ENCODE results near the gene CADPS2. TPM values are rescaled to one million over a fixed set of nuclear protein-coding genes. Genes with fewer than 3 reads are reported as not detected.

CADPS2 gene
- total RNA-seq, 1 donor from 2014 or later: 3.1 TPM

DNA sequence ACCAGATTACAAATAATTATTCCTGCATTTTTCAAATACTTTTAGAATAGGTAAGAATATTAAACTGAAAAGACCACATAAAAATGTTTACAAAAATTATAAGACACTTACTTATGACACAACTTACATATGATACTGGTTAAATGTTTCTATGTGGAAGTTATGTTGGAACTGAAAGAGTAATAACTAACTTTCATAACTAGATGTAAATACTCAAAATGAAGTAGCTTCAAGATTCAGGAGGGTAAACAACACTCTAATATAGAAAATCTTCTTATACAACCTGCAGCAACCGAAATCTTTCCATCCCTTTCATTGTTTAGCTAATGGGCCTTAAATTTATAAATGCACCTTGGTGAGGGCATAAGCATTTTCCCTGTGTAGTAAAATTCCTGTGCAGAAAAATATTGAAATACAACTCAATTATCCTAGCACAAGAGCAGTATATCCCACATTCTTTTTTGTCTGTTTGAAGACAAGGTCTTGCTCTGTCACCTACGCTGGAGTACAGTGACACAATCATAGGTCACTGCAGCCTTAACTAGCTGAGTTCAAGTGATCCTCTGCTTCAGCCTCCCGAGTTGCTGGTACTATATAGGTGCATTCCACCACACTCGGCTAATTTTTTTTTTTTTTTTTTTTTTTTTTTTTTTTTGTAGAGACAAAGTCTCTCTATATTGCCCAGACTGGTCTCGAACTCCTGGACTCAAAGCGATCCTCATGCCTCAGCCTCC is 168.7 kb downstream of the CADPS2 start:
- H3K27me3 Mint-ChIP-seq (ENCODE audit: low read depth): no peaks in the 10 kb centered on the region
- H3K4me3 Mint-ChIP-seq: no peak overlapping the region
- DNase-seq (ENCODE audit: low read depth, low spot score): no peak
- H3K9me3 Mint-ChIP-seq: no peaks in the 10 kb centered on the region
- H3K36me3 Mint-ChIP-seq (ENCODE audit: low read depth): no peaks in the 10 kb centered on the region
- TF ChIP-seq, protein P1, sequence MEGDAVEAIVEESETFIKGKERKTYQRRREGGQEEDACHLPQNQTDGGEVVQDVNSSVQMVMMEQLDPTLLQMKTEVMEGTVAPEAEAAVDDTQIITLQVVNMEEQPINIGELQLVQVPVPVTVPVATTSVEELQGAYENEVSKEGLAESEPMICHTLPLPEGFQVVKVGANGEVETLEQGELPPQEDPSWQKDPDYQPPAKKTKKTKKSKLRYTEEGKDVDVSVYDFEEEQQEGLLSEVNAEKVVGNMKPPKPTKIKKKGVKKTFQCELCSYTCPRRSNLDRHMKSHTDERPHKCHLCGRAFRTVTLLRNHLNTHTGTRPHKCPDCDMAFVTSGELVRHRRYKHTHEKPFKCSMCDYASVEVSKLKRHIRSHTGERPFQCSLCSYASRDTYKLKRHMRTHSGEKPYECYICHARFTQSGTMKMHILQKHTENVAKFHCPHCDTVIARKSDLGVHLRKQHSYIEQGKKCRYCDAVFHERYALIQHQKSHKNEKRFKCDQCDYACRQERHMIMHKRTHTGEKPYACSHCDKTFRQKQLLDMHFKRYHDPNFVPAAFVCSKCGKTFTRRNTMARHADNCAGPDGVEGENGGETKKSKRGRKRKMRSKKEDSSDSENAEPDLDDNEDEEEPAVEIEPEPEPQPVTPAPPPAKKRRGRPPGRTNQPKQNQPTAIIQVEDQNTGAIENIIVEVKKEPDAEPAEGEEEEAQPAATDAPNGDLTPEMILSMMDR (conservative IDR thresholded peaks at IDR 0.05): no peak
- no peak overlapping the region for H3K27ac Mint-ChIP-seq (ENCODE audit: unreplicated experiment)
- H3K4me1 Mint-ChIP-seq: no peaks in the 10 kb centered on the region

DNA sequence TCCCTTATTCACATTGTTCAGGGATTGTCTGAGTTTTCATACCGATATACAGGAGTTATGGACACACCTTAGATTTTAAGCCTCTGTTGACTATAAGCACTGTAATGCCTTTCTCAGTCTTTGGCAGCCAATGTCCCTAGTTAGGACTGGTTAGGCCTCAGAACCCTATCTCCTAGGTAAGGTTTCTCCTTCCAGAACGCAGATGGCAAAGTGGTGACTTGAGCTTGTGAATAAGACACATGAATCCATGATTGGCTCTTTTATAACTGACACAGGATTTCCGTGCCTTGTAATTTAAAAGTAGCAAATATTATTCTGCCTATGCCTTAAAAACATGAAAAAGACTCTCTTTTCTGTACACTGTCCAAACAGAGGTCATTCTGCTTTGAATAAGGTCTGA is 171.1 kb downstream of the CADPS2 start:
- no peaks in the 10 kb centered on the region for H3K27me3 Mint-ChIP-seq (ENCODE audit: low read depth)
- TF ChIP-seq, protein P1 (conservative IDR thresholded peaks at IDR 0.05): no peak

DNA sequence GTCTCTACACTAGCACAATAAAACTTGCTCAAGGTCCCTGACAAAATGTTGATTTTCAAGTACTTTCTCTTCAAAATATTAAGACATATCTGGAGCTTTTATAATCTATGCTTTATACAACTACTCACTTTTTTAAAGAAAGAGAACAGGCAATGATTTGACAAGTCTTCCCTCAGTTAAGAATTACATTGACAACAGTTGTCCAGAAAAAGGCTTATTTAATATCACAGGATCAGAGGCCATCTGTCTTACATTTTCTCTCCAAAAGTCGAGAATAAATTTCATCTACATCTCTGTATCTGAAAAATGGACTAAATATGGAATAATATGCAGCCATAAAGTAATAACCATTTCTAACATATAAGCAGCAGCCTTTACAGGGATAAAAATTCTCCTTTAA is 175.3 kb downstream of the CADPS2 start:
- no peak overlapping the region for H3K4me3 Mint-ChIP-seq
- no peaks in the 10 kb centered on the region for H3K36me3 Mint-ChIP-seq (ENCODE audit: low read depth)
- no peak overlapping the region for H3K27ac Mint-ChIP-seq (ENCODE audit: unreplicated experiment)
- DNase-seq (ENCODE audit: low read depth, low spot score): no peak
- TF ChIP-seq, protein P1 (conservative IDR thresholded peaks at IDR 0.05): no peak
- no peaks in the 10 kb centered on the region for H3K9me3 Mint-ChIP-seq
- H3K27me3 Mint-ChIP-seq (ENCODE audit: low read depth): no peaks in the 10 kb centered on the region
- H3K4me1 Mint-ChIP-seq: no peaks in the 10 kb centered on the region

More for the DNA sequence above, 171.1 kb downstream of the CADPS2 start:
- Mint-ChIP-seq H3K4me3 (no peak overlapping the region), H3K27ac (ENCODE audit: unreplicated experiment) (no peak overlapping the region), H3K36me3 (ENCODE audit: low read depth) (no peaks in the 10 kb centered on the region), H3K9me3 (no peaks in the 10 kb centered on the region), H3K4me1 (no peaks in the 10 kb centered on the region)
- no peak for DNase-seq (ENCODE audit: low read depth, low spot score)

DNA sequence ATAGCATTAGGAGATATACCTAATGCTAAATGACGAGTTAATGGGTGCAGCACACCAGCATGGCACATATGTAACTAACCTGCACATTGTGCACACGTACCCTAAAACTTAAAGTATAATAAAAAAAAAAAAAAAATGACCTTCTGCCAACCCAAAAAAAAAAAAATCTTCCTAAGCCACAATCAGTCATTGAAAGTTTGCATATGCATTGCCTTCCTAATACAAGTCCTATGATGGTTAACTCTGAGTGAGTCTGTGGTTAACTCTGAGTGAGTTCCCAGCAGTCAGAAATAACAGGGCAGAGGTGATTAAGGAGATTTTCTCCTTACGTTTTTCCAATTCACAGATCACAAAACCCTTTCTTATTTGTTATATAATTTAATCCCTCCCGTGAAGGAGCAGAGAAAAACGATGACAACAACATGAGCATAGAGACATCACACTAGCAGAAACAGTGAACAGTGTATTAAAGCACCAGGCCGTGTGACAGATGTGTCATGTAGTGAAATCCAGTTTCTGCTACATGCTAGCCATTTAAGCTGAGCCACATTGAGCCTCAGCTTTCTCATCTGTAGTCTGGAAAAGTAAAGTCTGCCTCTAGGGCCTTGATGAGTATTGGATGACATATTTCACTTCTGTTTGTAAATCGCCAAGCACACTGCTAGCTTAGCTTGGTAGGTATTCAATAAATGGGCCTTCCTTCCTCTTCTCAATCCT is 176.2 kb downstream of the CADPS2 start:
- no peak overlapping the region for H3K4me3 Mint-ChIP-seq
- no peaks in the 10 kb centered on the region for H3K27me3 Mint-ChIP-seq (ENCODE audit: low read depth)
- no peaks in the 10 kb centered on the region for H3K36me3 Mint-ChIP-seq (ENCODE audit: low read depth)
- H3K9me3 Mint-ChIP-seq: peaks cover 1% of the 10 kb centered on the region
- TF ChIP-seq, protein P1 (conservative IDR thresholded peaks at IDR 0.05): no peak
- no peak for DNase-seq (ENCODE audit: low read depth, low spot score)
- H3K4me1 Mint-ChIP-seq: no peaks in the 10 kb centered on the region
- no peak overlapping the region for H3K27ac Mint-ChIP-seq (ENCODE audit: unreplicated experiment)

DNA sequence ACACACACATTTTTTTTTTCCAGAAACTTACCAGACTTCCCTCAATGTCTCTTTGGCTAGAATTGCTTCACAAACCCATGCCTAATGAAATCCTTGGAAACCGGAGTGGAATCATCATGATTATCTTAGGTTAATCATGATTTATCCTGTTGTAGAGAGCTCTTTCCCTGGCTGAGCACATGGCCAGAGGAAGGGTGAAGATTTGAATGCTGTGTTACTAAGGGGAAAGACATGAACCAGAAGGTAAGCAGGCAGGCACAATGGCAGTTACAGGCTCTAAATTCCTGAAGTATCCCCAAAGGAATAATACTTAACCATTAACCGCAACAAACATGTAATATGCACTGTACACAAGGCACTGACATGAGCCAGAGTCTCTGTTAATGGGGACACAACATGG is 179.4 kb downstream of the CADPS2 start:
- Mint-ChIP-seq H3K27me3 (ENCODE audit: low read depth) (no peaks in the 10 kb centered on the region), H3K36me3 (ENCODE audit: low read depth) (no peaks in the 10 kb centered on the region), H3K27ac (ENCODE audit: unreplicated experiment) (no peak overlapping the region), H3K4me1 (no peaks in the 10 kb centered on the region), H3K9me3 (peaks cover 2% of the 10 kb centered on the region), H3K4me3 (no peak overlapping the region)
- TF ChIP-seq, protein P1 (conservative IDR thresholded peaks at IDR 0.05): no peak
- no peak for DNase-seq (ENCODE audit: low read depth, low spot score)
